Hepatocyte (in vitro differentiated cells): ENCODE measurements around the gene GPR75.
"Not testable (repeated sequence)": the region's sequence is repeated elsewhere in the genome, so short reads cannot be mapped to it uniquely, and the experiment has no call there.

Experiments
- CTCF ChIP-seq: fragments of 200-600 bp; sonication (generic); IDR thresholded peaks from 2 replicates; pipeline ENCODE4 v1.5.1; 2016; ENCODE audit warnings: antibody characterized with exemption, mild to moderate bottlenecking; ENCODE audit not compliant: poor library complexity
- EZH2 ChIP-seq: fragments of 200-600 bp; sonication (generic); IDR thresholded peaks from 2 replicates; pipeline ENCODE4 v1.6.1; 2016; ENCODE audit warnings: antibody characterized with exemption, mild to moderate bottlenecking, borderline replicate concordance

GRCh38 chr2:53851052-53851757 is 8.6 kb downstream of the GPR75 start:
- TF ChIP-seq CTCF, EZH2: not testable (repeated sequence)
